Measurements from ENCODE around the gene GLG1. TPM values are rescaled to one million over a fixed set of nuclear protein-coding genes. Genes with fewer than 3 reads are reported as not detected.
A peak's percentile ranks its signal among the peaks of the same experiment; 100 is the strongest.
"Not testable (repeated sequence)": the region's sequence is repeated elsewhere in the genome, so short reads cannot be mapped to it uniquely, and the experiment has no call there.

The GLG1 gene
- total and polyA plus RNA-seq, 2 donors (not counting 3 experiments of a cell fraction or from before 2014, with no cell fraction given), result 86.3 to 165 TPM

DNA sequence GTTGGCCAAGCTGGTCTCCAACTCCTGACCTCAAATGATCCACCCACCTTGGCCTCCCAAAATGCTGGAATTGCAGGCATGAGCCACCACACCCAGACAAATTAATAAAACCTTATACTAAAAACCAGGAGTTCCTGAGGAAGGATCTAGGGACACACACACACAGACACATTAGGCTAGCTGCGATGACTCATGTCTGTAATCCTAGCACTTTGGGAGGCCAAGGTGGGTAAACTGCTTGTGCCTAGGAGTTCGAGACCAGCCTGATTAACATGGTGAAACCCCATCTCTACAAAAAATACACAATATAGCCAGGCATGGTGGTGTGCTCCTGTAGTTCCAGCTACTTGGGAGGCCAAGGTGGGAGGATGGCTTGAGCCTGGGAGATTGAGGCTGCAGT is 46.0 kb upstream of the GLG1 start:
- FAIRE-seq, result peak; percentile 47
- H3K27ac ChIP-seq (ENCODE audit: insufficient read depth, low read depth, low read length); H4K20me1 ChIP-seq (replicated peaks; ENCODE audit: control insufficient read depth, extremely low read depth, insufficient read depth, low read length); intact Hi-C loops (cut with micrococcal nuclease); H3K9me1 ChIP-seq (replicated peaks; ENCODE audit: control insufficient read depth, extremely low read depth, insufficient read depth, low read length); H2AFZ ChIP-seq (ENCODE audit: low read depth, low read length); BruUV-seq (replicated peaks); DNase-seq (ENCODE audit: low read depth, low spot score); H3K9ac ChIP-seq (replicated peaks; ENCODE audit: extremely low read depth, insufficient read depth, low read length); POLR2A ChIA-PET; H3K27me3 ChIP-seq (ENCODE audit: control insufficient read depth in 2 of 2, insufficient read depth in 2 of 2, low read length in 2 of 2); H3K4me3 ChIP-seq (replicated peaks in 1 of 3; ENCODE audit: insufficient read depth in 1 of 3, low read depth in 1 of 3, low read length in 3 of 3); H3K4me1 ChIP-seq (ENCODE audit: control insufficient read depth, extremely low read depth, insufficient read depth, low read length); H3K9me3 ChIP-seq (replicated peaks; ENCODE audit: control insufficient read depth, insufficient read depth, low read length); dilution Hi-C loops (cut with MboI; ENCODE audit: extremely low pct_ligation_motif_present, low sequenced_read_pairs): not testable (repeated sequence)
- Histone ChIP-seq H3K4me2 (ENCODE audit: insufficient read depth, low read length) (peak overlapping the region; percentile 9), H3K79me2 (ENCODE audit: control insufficient read depth, insufficient read depth, low read length) (peaks cover 76% of the 10 kb centered on the region), H3K36me3 (ENCODE audit: control insufficient read depth in 2 of 2, extremely low read depth in 1 of 2, insufficient read depth in 2 of 2, low read length in 2 of 2) (peaks cover 10 to 13% of the 10 kb centered on the region in 2 experiments)
- CTCF ChIA-PET, result interaction anchor here (2.5 kb wide), 1 partner anchor 14 kb away, joined by 16 read pairs; no protein-coding TSS in a partner anchor
- peak; percentile 23 for TF ChIP-seq FOS (IDR thresholded peaks at IDR 0.05; ENCODE audit: borderline replicate concordance, insufficient read depth, low read length)

DNA sequence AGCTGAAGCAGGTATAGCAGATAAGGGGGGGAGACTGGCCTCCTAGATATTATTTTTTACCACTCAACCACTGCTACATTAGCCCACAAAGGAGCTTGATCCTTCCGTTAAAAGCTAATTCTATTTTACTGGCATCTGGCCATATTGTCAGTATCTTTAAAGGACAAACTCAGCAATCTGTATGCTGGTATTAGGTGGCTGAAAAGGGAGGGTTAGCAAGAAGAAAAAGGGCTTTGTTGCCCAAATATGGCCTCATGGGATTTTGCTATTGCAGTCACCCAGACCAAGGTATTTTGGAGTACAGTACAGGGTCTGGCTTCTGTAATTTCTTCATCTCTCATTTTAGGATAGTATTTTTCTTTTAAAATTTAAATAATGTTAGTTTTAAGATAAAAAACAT is 45.3 kb upstream of the GLG1 start:
- H3K4me1 ChIP-seq (ENCODE audit: control insufficient read depth, extremely low read depth, insufficient read depth, low read length), result peaks cover 5% of the 10 kb centered on the region
- H3K4me3 ChIP-seq (replicated peaks in 1 of 3; ENCODE audit: insufficient read depth in 1 of 3, low read depth in 1 of 3, low read length in 3 of 3), result no peak overlapping the region
- peaks cover 12 to 13% of the 10 kb centered on the region in 2 experiments for H3K36me3 ChIP-seq (ENCODE audit: control insufficient read depth in 2 of 2, extremely low read depth in 1 of 2, insufficient read depth in 2 of 2, low read length in 2 of 2)
- DNase-seq (ENCODE audit: low read depth, low spot score) (no peak), FAIRE-seq (no peak)
- no peaks in the 10 kb centered on the region for H3K9me1 ChIP-seq (replicated peaks; ENCODE audit: control insufficient read depth, extremely low read depth, insufficient read depth, low read length)
- peaks cover 4% of the 10 kb centered on the region for H4K20me1 ChIP-seq (replicated peaks; ENCODE audit: control insufficient read depth, extremely low read depth, insufficient read depth, low read length)
- POLR2A ChIA-PET, result interaction anchor here (0.6 kb wide), 1 partner anchor 192 kb away, joined by 4 read pairs; no protein-coding TSS in a partner anchor
- H3K27me3 ChIP-seq (ENCODE audit: control insufficient read depth in 2 of 2, insufficient read depth in 2 of 2, low read length in 2 of 2), result no peaks in the 10 kb centered on the region
- CTCF ChIA-PET, result interaction anchor here (1.1 to 2.5 kb wide), 14 partner anchors 10 to 343 kb away, joined by 3 to 17 read pairs (median 4); partner anchors contain the start of gene RFWD3
- TF ChIP-seq GATA2 (IDR thresholded peaks at IDR 0.05; ENCODE audit: insufficient read depth, insufficient read length, low read depth, low read length) (no peak), JUN (IDR thresholded peaks at IDR 0.05; ENCODE audit: borderline replicate concordance, insufficient read depth, insufficient read length, low read depth) (no peak), FOS (IDR thresholded peaks at IDR 0.05; ENCODE audit: borderline replicate concordance, insufficient read depth, low read length) (no peak), POLR2A (IDR thresholded peaks at IDR 0.05; ENCODE audit: low read depth, low read length) (no peak), MYC (IDR thresholded peaks at IDR 0.05; ENCODE audit: low read depth, low read length) (no peak), EZH2 (IDR thresholded peaks at IDR 0.05; ENCODE audit: borderline replicate concordance, low read depth, low read length, severe bottlenecking) (no peak), POLR2AphosphoS5 (IDR thresholded peaks at IDR 0.05; ENCODE audit: insufficient read depth, low read depth, low read length) (no peak)
- TF ChIP-seq, protein P1, sequence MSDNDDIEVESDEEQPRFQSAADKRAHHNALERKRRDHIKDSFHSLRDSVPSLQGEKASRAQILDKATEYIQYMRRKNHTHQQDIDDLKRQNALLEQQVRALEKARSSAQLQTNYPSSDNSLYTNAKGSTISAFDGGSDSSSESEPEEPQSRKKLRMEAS (IDR thresholded peaks at IDR 0.05; ENCODE audit: insufficient read depth, insufficient read length), result no peak
- TF ChIP-seq, protein P2, sequence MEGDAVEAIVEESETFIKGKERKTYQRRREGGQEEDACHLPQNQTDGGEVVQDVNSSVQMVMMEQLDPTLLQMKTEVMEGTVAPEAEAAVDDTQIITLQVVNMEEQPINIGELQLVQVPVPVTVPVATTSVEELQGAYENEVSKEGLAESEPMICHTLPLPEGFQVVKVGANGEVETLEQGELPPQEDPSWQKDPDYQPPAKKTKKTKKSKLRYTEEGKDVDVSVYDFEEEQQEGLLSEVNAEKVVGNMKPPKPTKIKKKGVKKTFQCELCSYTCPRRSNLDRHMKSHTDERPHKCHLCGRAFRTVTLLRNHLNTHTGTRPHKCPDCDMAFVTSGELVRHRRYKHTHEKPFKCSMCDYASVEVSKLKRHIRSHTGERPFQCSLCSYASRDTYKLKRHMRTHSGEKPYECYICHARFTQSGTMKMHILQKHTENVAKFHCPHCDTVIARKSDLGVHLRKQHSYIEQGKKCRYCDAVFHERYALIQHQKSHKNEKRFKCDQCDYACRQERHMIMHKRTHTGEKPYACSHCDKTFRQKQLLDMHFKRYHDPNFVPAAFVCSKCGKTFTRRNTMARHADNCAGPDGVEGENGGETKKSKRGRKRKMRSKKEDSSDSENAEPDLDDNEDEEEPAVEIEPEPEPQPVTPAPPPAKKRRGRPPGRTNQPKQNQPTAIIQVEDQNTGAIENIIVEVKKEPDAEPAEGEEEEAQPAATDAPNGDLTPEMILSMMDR (IDR thresholded peaks at IDR 0.05; ENCODE audit: extremely low read depth in 1 of 2, insufficient read depth in 1 of 2, low read depth in 1 of 2, low read length in 2 of 2), result no peak
- H3K9ac ChIP-seq (replicated peaks; ENCODE audit: extremely low read depth, insufficient read depth, low read length), result no peak overlapping the region
- BruUV-seq (replicated peaks), result no TSS peak
- no peaks in the 10 kb centered on the region for H3K9me3 ChIP-seq (replicated peaks; ENCODE audit: control insufficient read depth, insufficient read depth, low read length)
- no peak overlapping the region for H3K27ac ChIP-seq (ENCODE audit: insufficient read depth, low read depth, low read length)
- no peak overlapping the region for H3K4me2 ChIP-seq (ENCODE audit: insufficient read depth, low read length)
- intact Hi-C loops (cut with micrococcal nuclease), result no loop called here
- no peak overlapping the region for H2AFZ ChIP-seq (ENCODE audit: low read depth, low read length)
- H3K79me2 ChIP-seq (ENCODE audit: control insufficient read depth, insufficient read depth, low read length), result peaks cover 69% of the 10 kb centered on the region
- dilution Hi-C loops (cut with MboI; ENCODE audit: extremely low pct_ligation_motif_present, low sequenced_read_pairs), result no loop called here

Measured in endothelial cell of umbilical vein (primary cell).